GM10266 (cell line): ENCODE results near the gene ZBED6.

Source experiments
- DNase-seq: peaks from one replicate; pipeline ENCODE4 v3.0.0; 2012; ENCODE audit errors: extremely low spot score
- CTCF ChIP-seq: IDR thresholded peaks from 2 replicates; pipeline ENCODE4 v1.5.1; 2012; ENCODE audit warnings: mild to moderate bottlenecking, low read depth; ENCODE audit not compliant: control insufficient read depth, insufficient read depth; ENCODE audit errors: missing control alignments

Gene ZBED6

DNA sequence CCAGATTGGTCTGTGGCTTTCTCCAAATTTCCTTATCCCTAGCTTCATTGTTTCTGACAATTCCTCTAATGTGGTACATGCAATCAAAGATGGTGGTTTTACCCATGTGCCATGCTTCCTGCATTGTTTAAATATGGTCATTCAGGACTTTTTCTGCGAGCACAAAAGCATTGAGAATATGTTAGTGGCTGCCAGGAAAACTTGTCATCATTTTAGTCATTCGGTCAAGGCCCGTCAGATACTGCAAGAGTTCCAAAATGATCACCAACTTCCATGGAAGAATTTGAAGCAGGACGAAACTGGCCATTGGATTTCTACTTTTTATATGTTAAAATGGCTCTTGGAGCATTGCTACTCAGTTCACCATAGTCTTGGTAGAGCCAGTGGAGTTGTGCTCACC, 3.7 kb downstream of the ZBED6 start:
- no peak for DNase-seq
- no peak for TF ChIP-seq CTCF

GRCh38 chr1:203799971-203800370, 4.5 kb downstream of the ZBED6 start:
- DNase-seq = no peak
- no peak for TF ChIP-seq CTCF

DNA sequence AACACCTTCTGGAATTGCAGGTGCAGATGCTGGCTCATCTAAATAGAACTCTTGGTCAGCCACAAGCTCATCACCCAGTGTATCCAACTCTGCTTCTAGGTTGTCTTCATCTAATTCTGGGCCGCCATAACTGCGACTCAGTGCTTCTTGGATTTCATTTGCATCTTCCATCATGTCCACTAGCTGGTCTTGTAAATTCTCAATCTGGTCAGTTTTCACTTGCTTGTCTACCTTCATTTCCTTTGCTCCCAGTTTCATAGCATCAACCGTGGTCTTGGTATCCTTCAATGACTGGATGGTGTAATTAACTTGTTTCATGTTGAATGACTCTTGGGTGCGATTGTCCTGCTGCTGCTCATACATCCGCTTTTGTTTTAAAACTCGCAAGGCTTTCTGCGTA, 10.3 kb downstream of the ZBED6 start:
- no peak for TF ChIP-seq CTCF
- DNase-seq = no peak

- no peak for TF ChIP-seq CTCF
- no peak for DNase-seq
Observed at GRCh38 chr1:203807196-203807595, 11.8 kb downstream of the ZBED6 start.

GRCh38 chr1:203813581-203814341, 18.3 kb downstream of the ZBED6 start:
- TF ChIP-seq CTCF = no peak
- DNase-seq = no peak

- DNase-seq = no peak
- no peak for TF ChIP-seq CTCF
Observed at GRCh38 chr1:203818399-203818798, 23.0 kb downstream of the ZBED6 start.

DNA sequence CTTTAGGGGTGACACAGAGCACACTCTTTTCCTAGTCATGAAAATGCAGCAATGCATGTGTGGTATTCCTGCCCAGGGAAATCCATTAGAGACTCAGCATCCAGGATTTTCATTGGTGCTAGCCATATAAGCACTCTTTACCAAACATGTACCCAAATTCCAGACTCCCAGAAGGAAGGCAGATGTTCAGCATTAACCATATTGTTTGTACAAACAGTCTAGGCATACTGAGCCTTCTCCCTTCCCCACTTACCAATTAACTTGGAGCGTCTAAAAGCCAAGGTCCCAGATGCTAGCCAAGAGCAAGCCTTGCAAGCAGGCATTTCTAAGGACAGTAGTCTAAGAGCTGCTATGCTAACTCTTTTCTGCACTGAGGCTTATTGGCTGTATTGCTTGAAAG, 27.9 kb downstream of the ZBED6 start:
- DNase-seq = no peak

More for the DNA sequence above, 27.9 kb downstream of the ZBED6 start:
- TF ChIP-seq CTCF = no peak
